ENCODE measurements around the gene DNMT3L.

The DNMT3L gene

DNA sequence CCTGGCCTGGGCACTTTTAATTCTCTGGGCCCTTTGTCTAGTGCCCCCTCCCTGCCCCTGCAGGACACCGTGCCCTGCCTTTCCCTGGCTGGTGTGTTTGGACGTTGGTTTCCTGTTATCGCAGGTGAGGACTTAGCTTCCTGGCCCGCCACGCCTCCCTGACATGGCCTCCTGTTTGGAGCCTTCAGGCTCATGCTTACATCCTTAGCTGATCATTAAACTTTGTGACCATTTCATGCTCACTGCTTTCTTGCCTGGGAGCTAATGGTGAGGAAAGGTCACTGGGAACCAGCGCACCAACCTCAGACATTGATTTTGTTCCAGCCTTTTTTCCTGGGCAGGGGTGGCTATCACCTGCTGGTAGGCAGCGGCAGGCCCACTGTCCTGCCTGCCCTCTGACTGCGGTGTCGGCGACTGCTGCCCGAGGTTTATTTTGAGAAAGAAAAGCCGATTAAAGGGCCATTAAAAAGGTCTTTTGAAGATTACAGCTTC lies 41.8 kb upstream of the DNMT3L start:
- no peak overlapping the region for H3K27ac ChIP-seq
- TF ChIP-seq ZFX (IDR thresholded peaks at IDR 0.05; ENCODE audit: borderline replicate concordance) = no peak
- TF ChIP-seq, protein P1, sequence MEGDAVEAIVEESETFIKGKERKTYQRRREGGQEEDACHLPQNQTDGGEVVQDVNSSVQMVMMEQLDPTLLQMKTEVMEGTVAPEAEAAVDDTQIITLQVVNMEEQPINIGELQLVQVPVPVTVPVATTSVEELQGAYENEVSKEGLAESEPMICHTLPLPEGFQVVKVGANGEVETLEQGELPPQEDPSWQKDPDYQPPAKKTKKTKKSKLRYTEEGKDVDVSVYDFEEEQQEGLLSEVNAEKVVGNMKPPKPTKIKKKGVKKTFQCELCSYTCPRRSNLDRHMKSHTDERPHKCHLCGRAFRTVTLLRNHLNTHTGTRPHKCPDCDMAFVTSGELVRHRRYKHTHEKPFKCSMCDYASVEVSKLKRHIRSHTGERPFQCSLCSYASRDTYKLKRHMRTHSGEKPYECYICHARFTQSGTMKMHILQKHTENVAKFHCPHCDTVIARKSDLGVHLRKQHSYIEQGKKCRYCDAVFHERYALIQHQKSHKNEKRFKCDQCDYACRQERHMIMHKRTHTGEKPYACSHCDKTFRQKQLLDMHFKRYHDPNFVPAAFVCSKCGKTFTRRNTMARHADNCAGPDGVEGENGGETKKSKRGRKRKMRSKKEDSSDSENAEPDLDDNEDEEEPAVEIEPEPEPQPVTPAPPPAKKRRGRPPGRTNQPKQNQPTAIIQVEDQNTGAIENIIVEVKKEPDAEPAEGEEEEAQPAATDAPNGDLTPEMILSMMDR (IDR thresholded peaks at IDR 0.05) = no peak

DNA sequence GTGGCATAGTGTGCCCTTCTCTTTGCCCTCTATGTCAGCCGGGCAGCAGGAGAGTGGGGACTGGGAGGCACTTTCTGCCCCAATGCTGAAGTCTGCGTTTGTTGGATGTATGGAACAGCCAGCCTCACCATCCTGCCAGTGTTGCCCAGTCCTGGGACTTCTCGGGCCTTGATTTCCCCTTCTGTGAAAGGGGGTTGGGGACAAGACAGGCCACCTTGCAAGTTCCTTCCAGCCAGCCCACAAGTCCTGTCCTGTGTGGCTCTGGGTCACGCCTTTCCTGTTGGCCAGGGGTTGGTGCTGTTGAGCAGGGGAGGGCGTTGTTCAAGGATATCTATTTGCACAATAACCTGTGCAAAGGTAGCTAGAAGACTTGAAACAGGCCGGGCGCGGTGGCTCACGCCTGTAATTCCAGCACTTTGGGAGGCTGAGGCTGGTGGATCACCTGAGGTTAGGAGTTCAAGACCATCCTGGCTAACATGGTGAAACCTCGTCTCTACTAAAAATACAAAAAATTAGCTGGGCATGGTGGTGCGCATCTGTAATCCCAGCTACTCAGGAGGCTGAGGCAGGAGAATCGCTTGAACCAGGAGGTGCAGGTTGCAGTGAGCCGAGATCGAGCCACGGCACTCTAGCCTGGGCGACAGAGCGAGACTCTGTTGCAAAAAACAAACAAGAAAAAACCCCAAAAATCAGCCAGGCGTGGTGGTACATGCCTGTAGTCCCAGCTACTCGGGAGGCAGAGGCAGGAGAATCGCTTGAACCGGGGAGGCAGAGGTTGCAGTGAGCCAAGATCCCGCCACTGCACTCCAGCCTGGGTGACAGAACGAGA lies 41.1 kb upstream of the DNMT3L start:
- TF ChIP-seq, protein P1 (IDR thresholded peaks at IDR 0.05) = peak; percentile 69
- H3K27ac ChIP-seq = peak overlapping the region; percentile 91; the same call in 1 of the 2 replicates

DNA sequence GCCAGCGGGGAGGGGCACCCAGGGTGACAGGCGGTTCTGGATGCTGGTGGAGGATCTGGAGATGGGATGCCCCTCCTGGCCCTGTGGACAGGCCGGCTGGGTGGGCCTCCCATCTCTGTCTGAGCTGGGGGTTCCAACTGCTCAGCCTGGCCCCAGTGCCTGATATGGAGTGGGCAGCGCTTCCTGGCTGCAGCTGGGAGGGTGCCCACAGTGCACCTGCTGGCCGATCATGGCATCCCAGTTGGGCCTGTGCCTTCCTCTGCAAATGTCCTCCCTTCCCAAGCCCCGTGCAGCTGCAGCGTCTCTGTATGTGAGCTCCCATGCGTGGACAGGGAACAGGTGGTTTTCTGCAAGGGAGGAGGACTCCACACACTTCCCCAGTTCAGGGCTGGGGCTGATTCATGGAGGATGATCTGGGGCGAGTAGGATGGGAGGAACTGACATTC lies 40.3 kb upstream of the DNMT3L start:
- TF ChIP-seq, protein P1 (IDR thresholded peaks at IDR 0.05) = no peak
- no peak for TF ChIP-seq ZFX (IDR thresholded peaks at IDR 0.05; ENCODE audit: borderline replicate concordance)
- H3K27ac ChIP-seq = peak overlapping the region; percentile 91; the same call in 1 of the 2 replicates

DNA sequence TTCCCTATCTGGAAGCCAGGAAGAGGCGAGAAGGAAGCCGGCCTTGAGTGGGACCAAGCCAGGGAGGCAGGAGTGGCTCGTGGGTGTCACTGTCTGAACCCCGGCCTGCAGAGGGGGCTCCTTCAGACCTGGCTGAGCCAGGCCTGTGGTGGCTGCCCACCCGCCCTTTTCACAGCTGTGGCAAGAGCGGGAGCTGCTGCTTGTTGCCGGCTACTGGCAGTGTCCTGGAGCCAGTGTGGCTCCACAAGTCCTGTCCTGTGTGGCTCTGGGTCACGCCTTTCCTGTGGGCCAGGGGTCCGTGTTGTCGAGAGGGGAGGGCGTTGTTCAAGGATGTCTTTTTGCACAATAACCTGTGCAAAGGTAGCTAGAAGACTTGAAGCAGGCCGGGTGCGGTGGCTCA lies 39.4 kb upstream of the DNMT3L start:
- TF ChIP-seq, protein P1 (IDR thresholded peaks at IDR 0.05) = no peak
- peak overlapping the region; percentile 91 for H3K27ac ChIP-seq

DNA sequence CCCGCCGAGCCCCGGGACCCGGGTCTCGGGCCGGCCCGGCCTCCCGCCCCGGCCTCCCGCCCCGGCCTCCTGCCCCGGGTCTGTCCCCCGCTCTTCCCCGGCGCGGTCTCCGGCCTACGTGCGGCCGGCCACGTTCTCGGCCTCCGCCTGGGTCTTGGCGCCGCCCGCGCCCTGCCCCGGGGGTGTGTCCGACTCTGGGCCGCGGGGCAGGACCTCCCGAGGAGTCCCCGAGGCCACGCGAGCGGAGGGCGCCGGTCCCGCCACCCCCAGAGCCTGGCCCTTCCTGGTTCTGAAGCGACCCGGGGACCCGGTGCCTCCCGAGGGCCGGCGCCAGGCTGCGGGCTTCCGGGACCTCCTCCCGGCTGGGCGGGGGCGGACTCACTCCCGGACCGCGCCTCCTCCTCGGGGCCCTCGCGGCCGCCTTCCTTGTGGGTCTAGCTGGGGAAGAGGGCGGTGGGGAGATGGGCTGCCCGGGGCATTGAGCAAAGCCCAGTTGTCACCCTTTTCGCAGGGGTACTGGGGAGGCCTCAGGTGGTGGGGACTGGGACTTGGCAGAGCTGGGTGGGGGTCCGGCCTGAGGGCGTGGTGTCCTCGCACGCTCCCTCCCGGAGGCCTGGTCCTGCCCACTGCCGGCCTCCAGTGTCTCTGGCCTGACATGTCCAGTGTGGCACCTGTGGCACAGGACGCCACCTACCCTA lies 38.7 kb upstream of the DNMT3L start:
- H3K27ac ChIP-seq = peak overlapping the region; percentile 91
- TF ChIP-seq, protein P1 (IDR thresholded peaks at IDR 0.05) = no peak
- TF ChIP-seq ZFX (IDR thresholded peaks at IDR 0.05; ENCODE audit: borderline replicate concordance) = no peak

DNA sequence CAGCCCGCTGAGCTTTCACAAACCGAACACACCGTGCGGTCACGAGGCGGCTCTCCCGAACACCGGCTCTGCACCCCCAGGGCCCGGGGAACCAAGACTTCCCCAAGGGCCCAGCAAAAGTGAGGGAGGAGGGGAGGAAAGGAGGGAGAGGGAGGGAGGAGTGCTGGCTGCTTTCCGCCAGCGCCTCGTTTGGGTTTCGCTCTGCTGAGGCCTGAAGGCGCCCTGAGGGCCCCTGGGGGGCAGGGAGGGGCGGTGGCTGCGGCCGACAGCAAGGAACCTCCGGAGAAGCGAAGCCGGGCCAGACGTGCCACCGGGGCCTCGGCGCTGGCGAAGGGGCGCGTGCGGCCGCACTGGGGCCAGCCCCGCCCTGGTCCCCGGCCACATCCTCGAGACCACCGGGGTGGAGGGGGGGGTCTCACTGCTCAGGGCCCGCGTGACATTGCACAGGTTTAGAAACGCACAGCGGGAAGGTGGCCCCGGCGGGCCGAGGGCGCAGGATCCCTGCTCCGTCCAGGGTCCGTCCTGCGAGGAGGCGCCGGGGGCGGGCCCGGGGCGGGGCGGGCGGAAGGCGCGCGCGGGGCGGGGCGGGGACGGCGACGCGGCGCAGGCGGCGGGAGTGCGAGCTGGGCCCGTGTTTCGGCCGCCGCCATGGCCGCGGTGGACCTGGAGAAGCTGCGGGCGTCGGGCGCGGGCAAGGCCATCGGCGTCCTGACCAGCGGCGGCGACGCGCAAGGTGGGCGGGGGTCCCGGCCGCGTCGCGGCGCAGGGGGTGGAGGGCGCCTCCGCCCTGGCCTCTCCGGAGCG lies 38.0 kb upstream of the DNMT3L start, which contains the start of gene PFKL:
PFKL (plus strand) TSS at position 596 of the 804 bp plus-strand sequence; CDS start at position 649, 53 bp downstream.
- TF ChIP-seq, protein P1 (IDR thresholded peaks at IDR 0.05) = no peak
- TF ChIP-seq ZFX (IDR thresholded peaks at IDR 0.05; ENCODE audit: borderline replicate concordance) = no peak
- peak within 1 kb of the TSS; percentile 91 for H3K27ac ChIP-seq
